ENCODE results near the gene CCDC33.

The CCDC33 gene

GRCh38 chr15:74233373-74233772 lies 2.8 kb upstream of the CCDC33 start:
- no peak overlapping the region for H3K27ac ChIP-seq (ENCODE audit: extremely low read depth, low read depth, low read length)
- H3K9me3 ChIP-seq (ENCODE audit: control insufficient read depth, insufficient read depth, low read depth, low read length): no peaks in the 10 kb centered on the region
- H3K4me3 ChIP-seq (ENCODE audit: low read depth, low read length): no peak overlapping the region
- TF ChIP-seq ZNF18 (tag by site-specific recombination; IDR thresholded peaks at IDR 0.05) (peak; percentile 65), ZNF10 (tag by site-specific recombination; IDR thresholded peaks at IDR 0.05) (no peak)
- ChIA-PET CTCF (interaction anchor here (0.8 to 1.5 kb wide), 4 partner anchors 10 to 269 kb away, joined by 3 to 5 read pairs (median 4); no protein-coding TSS in a partner anchor), POLR2A (interaction anchor here (1.1 to 1.2 kb wide), 2 partner anchors 9 to 12 kb away, joined by 3 to 4 read pairs; no protein-coding TSS in a partner anchor)
- H3K4me1 ChIP-seq (ENCODE audit: control insufficient read depth, insufficient read depth, low read length): peaks cover 7% of the 10 kb centered on the region
- H3K36me3 ChIP-seq (ENCODE audit: control insufficient read depth in 2 of 2, insufficient read depth in 1 of 2, low read length in 2 of 2): no peaks in the 10 kb centered on the region

GRCh38 chr15:74233851-74234597 lies 2.1 kb upstream of the CCDC33 start:
- no peaks in the 10 kb centered on the region for H3K36me3 ChIP-seq (ENCODE audit: control insufficient read depth in 2 of 2, insufficient read depth in 1 of 2, low read length in 2 of 2)
- no peak overlapping the region; the same call in 1 of the 2 replicates for H3K27ac ChIP-seq (ENCODE audit: extremely low read depth, low read depth, low read length)
- H3K4me3 ChIP-seq (ENCODE audit: low read depth, low read length): no peak overlapping the region
- TF ChIP-seq ZNF140 (tag by site-specific recombination; IDR thresholded peaks at IDR 0.05): no peak
- TF ChIP-seq ZNF561 (tag by site-specific recombination; IDR thresholded peaks at IDR 0.05; ENCODE audit: borderline replicate concordance): no peak
- TF ChIP-seq BCL11A (tag by site-specific recombination; IDR thresholded peaks at IDR 0.05; ENCODE audit: low read depth): no peak
- no peak for TF ChIP-seq ZNF830 (tag by site-specific recombination; IDR thresholded peaks at IDR 0.05; ENCODE audit: low read depth)
- TF ChIP-seq GLIS1 (tag by site-specific recombination; IDR thresholded peaks at IDR 0.05): peak; percentile 53
- TF ChIP-seq, protein P1, sequence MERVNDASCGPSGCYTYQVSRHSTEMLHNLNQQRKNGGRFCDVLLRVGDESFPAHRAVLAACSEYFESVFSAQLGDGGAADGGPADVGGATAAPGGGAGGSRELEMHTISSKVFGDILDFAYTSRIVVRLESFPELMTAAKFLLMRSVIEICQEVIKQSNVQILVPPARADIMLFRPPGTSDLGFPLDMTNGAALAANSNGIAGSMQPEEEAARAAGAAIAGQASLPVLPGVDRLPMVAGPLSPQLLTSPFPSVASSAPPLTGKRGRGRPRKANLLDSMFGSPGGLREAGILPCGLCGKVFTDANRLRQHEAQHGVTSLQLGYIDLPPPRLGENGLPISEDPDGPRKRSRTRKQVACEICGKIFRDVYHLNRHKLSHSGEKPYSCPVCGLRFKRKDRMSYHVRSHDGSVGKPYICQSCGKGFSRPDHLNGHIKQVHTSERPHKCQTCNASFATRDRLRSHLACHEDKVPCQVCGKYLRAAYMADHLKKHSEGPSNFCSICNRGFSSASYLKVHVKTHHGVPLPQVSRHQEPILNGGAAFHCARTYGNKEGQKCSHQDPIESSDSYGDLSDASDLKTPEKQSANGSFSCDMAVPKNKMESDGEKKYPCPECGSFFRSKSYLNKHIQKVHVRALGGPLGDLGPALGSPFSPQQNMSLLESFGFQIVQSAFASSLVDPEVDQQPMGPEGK (tag by site-specific recombination; IDR thresholded peaks at IDR 0.05): no peak
- no peak for TF ChIP-seq ZNF785 (tag by site-specific recombination; IDR thresholded peaks at IDR 0.05)
- TF ChIP-seq ZFHX2 (tag by site-specific recombination; conservative IDR thresholded peaks at IDR 0.05): peak; percentile 83
- no peak for TF ChIP-seq ZNF488 (tag by site-specific recombination; IDR thresholded peaks at IDR 0.05)
- TF ChIP-seq ZNF335 (tag by site-specific recombination; conservative IDR thresholded peaks at IDR 0.05): peak; percentile 54
- TF ChIP-seq ZNF777 (tag by site-specific recombination; IDR thresholded peaks at IDR 0.05; ENCODE audit: borderline replicate concordance): no peak
- no peak for TF ChIP-seq HOXA7 (CRISPR knock-in tag; IDR thresholded peaks at IDR 0.05; ENCODE audit: borderline replicate concordance)
- no peak for TF ChIP-seq ZNF768 (tag by site-specific recombination; IDR thresholded peaks at IDR 0.05)
- TF ChIP-seq YY1 (tag by site-specific recombination; IDR thresholded peaks at IDR 0.05): no peak
- TF ChIP-seq ZFP69B (tag by site-specific recombination; IDR thresholded peaks at IDR 0.05): no peak
- no peak for TF ChIP-seq ZNF776 (tag by site-specific recombination; IDR thresholded peaks at IDR 0.05; ENCODE audit: borderline replicate concordance)
- no peak for TF ChIP-seq ZNF404 (tag by site-specific recombination; IDR thresholded peaks at IDR 0.05)
- no peak for TF ChIP-seq ZNF341 (tag by site-specific recombination; IDR thresholded peaks at IDR 0.05; ENCODE audit: low read depth)
- TF ChIP-seq OSR2 (tag by site-specific recombination; IDR thresholded peaks at IDR 0.05): no peak
- peak; percentile 86 for TF ChIP-seq EGR2 (tag by site-specific recombination; IDR thresholded peaks at IDR 0.05; ENCODE audit: low read depth)
- TF ChIP-seq, protein P2, sequence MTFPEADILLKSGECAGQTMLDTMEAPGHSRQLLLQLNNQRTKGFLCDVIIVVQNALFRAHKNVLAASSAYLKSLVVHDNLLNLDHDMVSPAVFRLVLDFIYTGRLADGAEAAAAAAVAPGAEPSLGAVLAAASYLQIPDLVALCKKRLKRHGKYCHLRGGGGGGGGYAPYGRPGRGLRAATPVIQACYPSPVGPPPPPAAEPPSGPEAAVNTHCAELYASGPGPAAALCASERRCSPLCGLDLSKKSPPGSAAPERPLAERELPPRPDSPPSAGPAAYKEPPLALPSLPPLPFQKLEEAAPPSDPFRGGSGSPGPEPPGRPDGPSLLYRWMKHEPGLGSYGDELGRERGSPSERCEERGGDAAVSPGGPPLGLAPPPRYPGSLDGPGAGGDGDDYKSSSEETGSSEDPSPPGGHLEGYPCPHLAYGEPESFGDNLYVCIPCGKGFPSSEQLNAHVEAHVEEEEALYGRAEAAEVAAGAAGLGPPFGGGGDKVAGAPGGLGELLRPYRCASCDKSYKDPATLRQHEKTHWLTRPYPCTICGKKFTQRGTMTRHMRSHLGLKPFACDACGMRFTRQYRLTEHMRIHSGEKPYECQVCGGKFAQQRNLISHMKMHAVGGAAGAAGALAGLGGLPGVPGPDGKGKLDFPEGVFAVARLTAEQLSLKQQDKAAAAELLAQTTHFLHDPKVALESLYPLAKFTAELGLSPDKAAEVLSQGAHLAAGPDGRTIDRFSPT (tag by site-specific recombination; IDR thresholded peaks at IDR 0.05): no peak
- TF ChIP-seq ZIC2 (tag by site-specific recombination; IDR thresholded peaks at IDR 0.05): peak; percentile 35
- no peak for TF ChIP-seq ZNF48 (tag by site-specific recombination; IDR thresholded peaks at IDR 0.05)
- CTCF ChIA-PET: interaction anchor here (0.7 to 1.5 kb wide), 7 partner anchors 9 to 270 kb away, joined by 3 to 8 read pairs (median 3); no protein-coding TSS in a partner anchor
- H3K4me1 ChIP-seq (ENCODE audit: control insufficient read depth, insufficient read depth, low read length): peaks cover under 1% of the 10 kb centered on the region; the same call in 1 of the 2 replicates
- POLR2A ChIA-PET: interaction anchor here (0.6 to 1.1 kb wide), 2 partner anchors 10 to 178 kb away, joined by 4 to 6 read pairs; no protein-coding TSS in a partner anchor
- H3K9me3 ChIP-seq (ENCODE audit: control insufficient read depth, insufficient read depth, low read depth, low read length): no peaks in the 10 kb centered on the region
